H7 (cell line): Measurements from ENCODE around the gene IL21R. TPM values are rescaled to one million over a fixed set of nuclear protein-coding genes. Genes with fewer than 3 reads are reported as not detected.

Experiments
- DNase-seq: peaks from one replicate; pipeline ENCODE4 v3.0.0; 2012
- H3K27me3 ChIP-seq: 2 replicates; pipeline ENCODE4 v1.6.0; 2011; ENCODE audit warnings: mild to moderate bottlenecking, low read length; ENCODE audit not compliant: control insufficient read depth, insufficient read depth
- H3K36me3 ChIP-seq: replicated peaks from 2 replicates; pipeline ENCODE4 v1.5.1; 2011; ENCODE audit warnings: low read length; ENCODE audit not compliant: control insufficient read depth, insufficient read depth
- H3K4me3 ChIP-seq: 2 replicates; pipeline ENCODE4 v1.5.1; 2011; ENCODE audit warnings: low read depth, mild to moderate bottlenecking, control low read depth, low read length, moderate library complexity; ENCODE audit not compliant: insufficient read depth
- total RNA-seq: library from RNA; depleted of rRNA; stranded (reverse); fragments of >200 nt; shearing (Covaris generic); gene quantifications from 2 replicates; pipeline ENCODE4 v1.2.3, GENCODE V29; 2014

Gene IL21R
- total RNA-seq, 1 experiment from 2014 or later = 0.73 TPM

- Histone ChIP-seq H3K27me3 (no peaks in the 10 kb centered on the region), H3K36me3 (peaks cover 25% of the 10 kb centered on the region), H3K4me3 (no peak overlapping the region)
- no peak for DNase-seq
These were observed 61.1 kb downstream of the IL21R start for GRCh38 chr16:27462846-27463682.

- H3K4me3 ChIP-seq = no peak overlapping the region
- no peak for DNase-seq
- H3K36me3 ChIP-seq = peaks cover 30% of the 10 kb centered on the region
- H3K27me3 ChIP-seq = no peaks in the 10 kb centered on the region
These were observed 62.0 kb downstream of the IL21R start for GRCh38 chr16:27463741-27464591.

GRCh38 chr16:27464626-27465482, 62.9 kb downstream of the IL21R start:
- Histone ChIP-seq H3K4me3 (no peak overlapping the region), H3K36me3 (peaks cover 37% of the 10 kb centered on the region)
- DNase-seq = no peak

GRCh38 chr16:27465483-27465879, 63.5 kb downstream of the IL21R start:
- H3K27me3 ChIP-seq = no peaks in the 10 kb centered on the region
- DNase-seq = no peak
- H3K36me3 ChIP-seq = peaks cover 43% of the 10 kb centered on the region
- no peak overlapping the region for H3K4me3 ChIP-seq

More at GRCh38 chr16:27464626-27465482, 62.9 kb downstream of the IL21R start:
- H3K27me3 ChIP-seq = no peaks in the 10 kb centered on the region

- H3K4me3 ChIP-seq = no peak overlapping the region
- H3K27me3 ChIP-seq = no peaks in the 10 kb centered on the region
- peaks cover 46% of the 10 kb centered on the region for H3K36me3 ChIP-seq
- DNase-seq = no peak
These were observed 67.1 kb downstream of the IL21R start for GRCh38 chr16:27468941-27469531.

GRCh38 chr16:27470567-27471431, 68.8 kb downstream of the IL21R start:
- Histone ChIP-seq H3K27me3 (no peaks in the 10 kb centered on the region), H3K36me3 (peaks cover 45% of the 10 kb centered on the region), H3K4me3 (no peak overlapping the region)
- no peak for DNase-seq

GRCh38 chr16:27471661-27472060, 69.7 kb downstream of the IL21R start:
- H3K27me3 ChIP-seq = no peaks in the 10 kb centered on the region
- peaks cover 48% of the 10 kb centered on the region for H3K36me3 ChIP-seq
- DNase-seq = no peak
- H3K4me3 ChIP-seq = no peak overlapping the region

- no peak overlapping the region for H3K4me3 ChIP-seq
- peaks cover 47% of the 10 kb centered on the region for H3K36me3 ChIP-seq
- no peak for DNase-seq
- H3K27me3 ChIP-seq = no peaks in the 10 kb centered on the region
These were observed 70.4 kb downstream of the IL21R start for GRCh38 chr16:27472091-27473020.

GRCh38 chr16:27473101-27473900, 71.3 kb downstream of the IL21R start:
- H3K4me3 ChIP-seq = no peak overlapping the region
- H3K27me3 ChIP-seq = no peaks in the 10 kb centered on the region
- no peak for DNase-seq
- H3K36me3 ChIP-seq = peaks cover 43% of the 10 kb centered on the region

- H3K36me3 ChIP-seq = peaks cover 43% of the 10 kb centered on the region
- no peak for DNase-seq
- no peaks in the 10 kb centered on the region for H3K27me3 ChIP-seq
- H3K4me3 ChIP-seq = no peak overlapping the region
These were observed 72.1 kb downstream of the IL21R start for GRCh38 chr16:27474041-27474440.

GRCh38 chr16:27474921-27475320, 72.9 kb downstream of the IL21R start:
- Histone ChIP-seq H3K36me3 (peaks cover 36% of the 10 kb centered on the region), H3K27me3 (no peaks in the 10 kb centered on the region), H3K4me3 (no peak overlapping the region)
- no peak for DNase-seq

GRCh38 chr16:27475561-27475960, 73.6 kb downstream of the IL21R start:
- Histone ChIP-seq H3K4me3 (no peak overlapping the region), H3K36me3 (peaks cover 33% of the 10 kb centered on the region), H3K27me3 (no peaks in the 10 kb centered on the region)
- no peak for DNase-seq
